Measurements from ENCODE around the gene HMOX2. TPM values are rescaled to one million over a fixed set of nuclear protein-coding genes. Genes with fewer than 3 reads are reported as not detected.

The HMOX2 gene
- total and polyA plus RNA-seq, 2 experiments from 2014 or later, result 61.5 to 101 TPM

GRCh38 chr16:4513086-4513860 is 37.1 kb downstream of the HMOX2 start:
- TF ChIP-seq, protein P1, sequence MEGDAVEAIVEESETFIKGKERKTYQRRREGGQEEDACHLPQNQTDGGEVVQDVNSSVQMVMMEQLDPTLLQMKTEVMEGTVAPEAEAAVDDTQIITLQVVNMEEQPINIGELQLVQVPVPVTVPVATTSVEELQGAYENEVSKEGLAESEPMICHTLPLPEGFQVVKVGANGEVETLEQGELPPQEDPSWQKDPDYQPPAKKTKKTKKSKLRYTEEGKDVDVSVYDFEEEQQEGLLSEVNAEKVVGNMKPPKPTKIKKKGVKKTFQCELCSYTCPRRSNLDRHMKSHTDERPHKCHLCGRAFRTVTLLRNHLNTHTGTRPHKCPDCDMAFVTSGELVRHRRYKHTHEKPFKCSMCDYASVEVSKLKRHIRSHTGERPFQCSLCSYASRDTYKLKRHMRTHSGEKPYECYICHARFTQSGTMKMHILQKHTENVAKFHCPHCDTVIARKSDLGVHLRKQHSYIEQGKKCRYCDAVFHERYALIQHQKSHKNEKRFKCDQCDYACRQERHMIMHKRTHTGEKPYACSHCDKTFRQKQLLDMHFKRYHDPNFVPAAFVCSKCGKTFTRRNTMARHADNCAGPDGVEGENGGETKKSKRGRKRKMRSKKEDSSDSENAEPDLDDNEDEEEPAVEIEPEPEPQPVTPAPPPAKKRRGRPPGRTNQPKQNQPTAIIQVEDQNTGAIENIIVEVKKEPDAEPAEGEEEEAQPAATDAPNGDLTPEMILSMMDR (IDR thresholded peaks at IDR 0.05; ENCODE audit: low read depth, low read length), result no peak
- DNase-seq (ENCODE audit: low read depth in 1 of 2, low spot score in 1 of 2), result no peak
- no peaks in the 10 kb centered on the region for H3K27me3 ChIP-seq
- peaks cover 11% of the 10 kb centered on the region for H3K36me3 ChIP-seq
- H3K4me1 ChIP-seq (ENCODE audit: low read depth), result no peaks in the 10 kb centered on the region
- peak overlapping the region; percentile 10 for H3K27ac ChIP-seq
- H3K9me3 ChIP-seq (ENCODE audit: low read depth), result no peaks in the 10 kb centered on the region
- H3K4me3 ChIP-seq, result no peak overlapping the region

GRCh38 chr16:4513881-4514280 is 37.7 kb downstream of the HMOX2 start:
- Histone ChIP-seq H3K36me3 (peaks cover 11% of the 10 kb centered on the region), H3K9me3 (ENCODE audit: low read depth) (no peaks in the 10 kb centered on the region), H3K4me1 (ENCODE audit: low read depth) (no peaks in the 10 kb centered on the region), H3K27me3 (no peaks in the 10 kb centered on the region), H3K4me3 (no peak overlapping the region), H3K27ac (no peak overlapping the region)
- TF ChIP-seq, protein P1 (IDR thresholded peaks at IDR 0.05; ENCODE audit: low read depth, low read length), result no peak
- no peak for DNase-seq (ENCODE audit: low read depth in 1 of 2, low spot score in 1 of 2)

DNA sequence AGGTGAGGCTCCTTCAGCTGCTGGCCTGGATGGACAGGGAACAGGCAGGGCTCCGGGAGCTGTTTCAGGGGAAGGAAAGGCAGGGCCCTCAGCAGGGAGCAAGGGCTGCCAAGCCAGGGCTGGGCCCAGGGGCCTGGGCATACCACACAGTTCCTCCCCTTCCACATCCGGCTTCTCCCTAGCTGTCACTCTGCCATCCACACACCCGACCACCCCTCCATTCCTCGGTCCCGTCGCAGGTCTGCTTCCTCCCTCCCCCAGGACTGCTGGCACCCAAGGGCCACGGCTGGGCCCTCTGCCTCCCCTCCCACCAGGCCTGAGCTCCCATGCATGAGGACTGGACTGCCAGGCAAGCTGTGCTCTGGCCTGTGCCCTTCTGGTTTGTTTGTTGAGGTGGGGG is 38.4 kb downstream of the HMOX2 start:
- Histone ChIP-seq H3K36me3 (peaks cover 11% of the 10 kb centered on the region), H3K4me1 (ENCODE audit: low read depth) (no peaks in the 10 kb centered on the region), H3K4me3 (no peak overlapping the region), H3K27me3 (no peaks in the 10 kb centered on the region), H3K9me3 (ENCODE audit: low read depth) (no peaks in the 10 kb centered on the region), H3K27ac (no peak overlapping the region)
- DNase-seq (ENCODE audit: low read depth in 1 of 2, low spot score in 1 of 2), result no peak
- TF ChIP-seq, protein P1 (IDR thresholded peaks at IDR 0.05; ENCODE audit: low read depth, low read length), result no peak

- H3K9me3 ChIP-seq (ENCODE audit: low read depth), result no peaks in the 10 kb centered on the region
- no peak overlapping the region for H3K4me3 ChIP-seq
- TF ChIP-seq, protein P1 (IDR thresholded peaks at IDR 0.05; ENCODE audit: low read depth, low read length), result no peak
- H3K27me3 ChIP-seq, result no peaks in the 10 kb centered on the region
- no peak overlapping the region for H3K27ac ChIP-seq
- peak in 1 of 2 donors; percentile 48 for DNase-seq (ENCODE audit: low read depth in 1 of 2, low spot score in 1 of 2)
- H3K4me1 ChIP-seq (ENCODE audit: low read depth), result no peaks in the 10 kb centered on the region
- H3K36me3 ChIP-seq, result peaks cover 11% of the 10 kb centered on the region
These were observed 39.5 kb downstream of the HMOX2 start for GRCh38 chr16:4515611-4516233.

- TF ChIP-seq, protein P1 (IDR thresholded peaks at IDR 0.05; ENCODE audit: low read depth, low read length), result peak; percentile 62
- Histone ChIP-seq H3K27ac (no peak overlapping the region), H3K36me3 (no peaks in the 10 kb centered on the region), H3K4me1 (ENCODE audit: low read depth) (no peaks in the 10 kb centered on the region), H3K27me3 (no peaks in the 10 kb centered on the region), H3K9me3 (ENCODE audit: low read depth) (no peaks in the 10 kb centered on the region), H3K4me3 (no peak overlapping the region)
- peak; percentile 57 to 67 for DNase-seq (ENCODE audit: low read depth in 1 of 2, low spot score in 1 of 2)
These were observed 41.8 kb downstream of the HMOX2 start for GRCh38 chr16:4517812-4518680.

All from cardiac muscle cell (in vitro differentiated cells and primary cell).